WTC11 (cell line): ENCODE results near the gene INPP5A.

ENCODE experiments used
- CTCF ChIP-seq: fragments of 200-600 bp; IDR thresholded peaks from 2 replicates; pipeline ENCODE4 v1.8.0; 2022; ENCODE audit warnings: antibody characterized with exemption
- FOXK1 ChIP-seq: sonication (generic); formaldehyde crosslinking; IDR thresholded peaks from 2 replicates; pipeline ENCODE4 v1.8.0; 2022; ENCODE audit warnings: mild to moderate bottlenecking, moderate library complexity, missing genetic modification reagents
- NFE2L1 ChIP-seq: sonication (generic); formaldehyde crosslinking; IDR thresholded peaks from 2 replicates; pipeline ENCODE4 v1.8.1; 2023; ENCODE audit warnings: missing genetic modification reagents
- NR3C1 ChIP-seq: sonication (generic); formaldehyde crosslinking; conservative IDR thresholded peaks from 2 replicates; pipeline ENCODE4 v1.8.1; 2023; ENCODE audit warnings: low read depth, mild to moderate bottlenecking, missing genetic modification reagents
- TP53 ChIP-seq: sonication (generic); formaldehyde crosslinking; IDR thresholded peaks from 2 replicates; pipeline ENCODE4 v1.8.1; 2023; ENCODE audit warnings: mild to moderate bottlenecking, missing genetic modification reagents
- ZNF532 ChIP-seq: fragments of 250-450 bp; sonication (Bioruptor Pico); IDR thresholded peaks from 2 replicates; pipeline ENCODE4 v1.9.0; 2021; ENCODE audit warnings: mild to moderate bottlenecking, borderline replicate concordance
- TF ChIP-seq, protein P1 (sequence below): sonication (generic); formaldehyde crosslinking; IDR thresholded peaks from 2 replicates; pipeline ENCODE4 v1.8.1; 2022; ENCODE audit warnings: missing genetic modification reagents, borderline replicate concordance
- TF ChIP-seq, protein P2 (sequence below): sonication (generic); formaldehyde crosslinking; conservative IDR thresholded peaks from 2 replicates; pipeline ENCODE4 v1.8.1; 2022; ENCODE audit warnings: mild to moderate bottlenecking, missing genetic modification reagents
- TF ChIP-seq, protein P3 (sequence below): sonication (generic); formaldehyde crosslinking; IDR thresholded peaks from 2 replicates; pipeline ENCODE4 v1.8.1; 2023; ENCODE audit warnings: mild to moderate bottlenecking, missing genetic modification reagents, moderate library complexity
- TF ChIP-seq, protein P4 (sequence below): sonication (generic); formaldehyde crosslinking; IDR thresholded peaks from 2 replicates; pipeline ENCODE4 v1.8.1; 2022; ENCODE audit warnings: mild to moderate bottlenecking, moderate library complexity, missing genetic modification reagents

DNA sequence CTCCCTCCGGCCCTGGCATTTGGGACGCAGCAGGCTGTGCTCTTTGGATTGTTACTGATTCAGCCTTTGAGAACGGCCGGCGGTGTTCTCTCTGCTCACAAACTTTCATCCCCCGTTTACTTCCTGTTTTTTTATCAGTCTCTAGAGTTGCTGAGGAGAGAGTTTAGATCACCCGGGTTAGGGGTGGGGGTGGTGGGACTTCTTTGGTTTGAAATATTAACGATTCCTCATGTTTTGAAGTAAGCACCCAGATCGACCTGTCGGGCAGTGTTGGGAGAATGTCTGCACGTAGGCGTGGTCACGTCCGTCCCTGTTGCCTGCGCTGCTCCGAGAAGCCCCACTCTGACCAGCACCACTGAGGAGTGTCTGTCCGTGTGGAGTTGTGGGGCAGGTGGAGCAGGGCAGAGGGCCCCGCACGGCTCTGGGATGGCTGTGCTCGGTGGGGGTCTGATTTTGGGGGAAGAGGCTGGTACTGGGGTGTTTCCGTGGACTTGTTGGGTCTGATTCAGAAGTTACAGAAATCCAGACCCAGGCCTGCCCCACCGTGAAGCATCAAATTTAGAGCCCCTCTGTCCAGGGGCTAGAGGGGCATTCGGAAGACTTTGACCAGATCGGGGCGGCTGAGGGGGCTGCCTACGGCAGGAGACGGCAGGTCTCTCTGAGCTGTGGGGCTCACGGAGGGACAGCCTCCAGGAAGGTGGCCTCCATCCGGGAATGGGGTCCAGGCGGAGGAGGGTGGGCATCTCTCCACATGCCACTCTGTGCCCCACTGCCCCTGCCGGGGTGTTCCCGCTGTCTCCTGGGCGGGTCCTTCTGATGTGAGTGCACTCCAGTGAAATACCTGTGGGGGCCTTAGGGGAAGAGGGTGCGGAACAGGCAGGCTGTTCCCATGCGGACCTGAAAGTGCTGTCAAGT is 7.4 kb downstream of the INPP5A start:
- no peak for TF ChIP-seq CTCF
- TF ChIP-seq, protein P1, sequence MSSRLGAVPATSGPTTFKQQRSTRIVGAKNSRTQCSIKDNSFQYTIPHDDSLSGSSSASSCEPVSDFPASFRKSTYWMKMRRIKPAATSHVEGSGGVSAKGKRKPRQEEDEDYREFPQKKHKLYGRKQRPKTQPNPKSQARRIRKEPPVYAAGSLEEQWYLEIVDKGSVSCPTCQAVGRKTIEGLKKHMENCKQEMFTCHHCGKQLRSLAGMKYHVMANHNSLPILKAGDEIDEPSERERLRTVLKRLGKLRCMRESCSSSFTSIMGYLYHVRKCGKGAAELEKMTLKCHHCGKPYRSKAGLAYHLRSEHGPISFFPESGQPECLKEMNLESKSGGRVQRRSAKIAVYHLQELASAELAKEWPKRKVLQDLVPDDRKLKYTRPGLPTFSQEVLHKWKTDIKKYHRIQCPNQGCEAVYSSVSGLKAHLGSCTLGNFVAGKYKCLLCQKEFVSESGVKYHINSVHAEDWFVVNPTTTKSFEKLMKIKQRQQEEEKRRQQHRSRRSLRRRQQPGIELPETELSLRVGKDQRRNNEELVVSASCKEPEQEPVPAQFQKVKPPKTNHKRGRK (CRISPR knock-in tag): no peak
- TF ChIP-seq, protein P2, sequence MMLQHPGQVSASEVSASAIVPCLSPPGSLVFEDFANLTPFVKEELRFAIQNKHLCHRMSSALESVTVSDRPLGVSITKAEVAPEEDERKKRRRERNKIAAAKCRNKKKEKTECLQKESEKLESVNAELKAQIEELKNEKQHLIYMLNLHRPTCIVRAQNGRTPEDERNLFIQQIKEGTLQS (CRISPR knock-in tag): no peak
- TF ChIP-seq, protein P3, sequence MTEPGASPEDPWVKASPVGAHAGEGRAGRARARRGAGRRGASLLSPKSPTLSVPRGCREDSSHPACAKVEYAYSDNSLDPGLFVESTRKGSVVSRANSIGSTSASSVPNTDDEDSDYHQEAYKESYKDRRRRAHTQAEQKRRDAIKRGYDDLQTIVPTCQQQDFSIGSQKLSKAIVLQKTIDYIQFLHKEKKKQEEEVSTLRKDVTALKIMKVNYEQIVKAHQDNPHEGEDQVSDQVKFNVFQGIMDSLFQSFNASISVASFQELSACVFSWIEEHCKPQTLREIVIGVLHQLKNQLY (CRISPR knock-in tag): no peak
- TF ChIP-seq ZNF532: no peak
- TF ChIP-seq FOXK1: no peak
- TF ChIP-seq TP53 (CRISPR knock-in tag): no peak
- no peak for TF ChIP-seq NR3C1 (CRISPR knock-in tag)
- TF ChIP-seq NFE2L1 (CRISPR knock-in tag): no peak
- TF ChIP-seq, protein P4, sequence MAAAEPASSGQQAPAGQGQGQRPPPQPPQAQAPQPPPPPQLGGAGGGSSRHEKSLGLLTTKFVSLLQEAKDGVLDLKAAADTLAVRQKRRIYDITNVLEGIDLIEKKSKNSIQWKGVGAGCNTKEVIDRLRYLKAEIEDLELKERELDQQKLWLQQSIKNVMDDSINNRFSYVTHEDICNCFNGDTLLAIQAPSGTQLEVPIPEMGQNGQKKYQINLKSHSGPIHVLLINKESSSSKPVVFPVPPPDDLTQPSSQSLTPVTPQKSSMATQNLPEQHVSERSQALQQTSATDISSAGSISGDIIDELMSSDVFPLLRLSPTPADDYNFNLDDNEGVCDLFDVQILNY (CRISPR knock-in tag): no peak
